IPS-18c (cell line): ENCODE measurements around the gene ZNF711.
"Not testable (repeated sequence)": the region's sequence is repeated elsewhere in the genome, so short reads cannot be mapped to it uniquely, and the experiment has no call there.

Source experiments
- H3K4me3 ChIP-seq: 2 replicates; pipeline ENCODE4 v1.7.0; 2013; ENCODE audit warnings: low read depth, mild to moderate bottlenecking, low read length, moderate library complexity; ENCODE audit not compliant: insufficient read depth
- H3K9me3 ChIP-seq: one replicate; pipeline ENCODE4 v1.6.1; 2013; ENCODE audit warnings: mild to moderate bottlenecking, low read length, moderate library complexity; ENCODE audit not compliant: control insufficient read depth, insufficient read depth

Gene ZNF711

GRCh38 chrX:85243761-85244449, at the start of gene ZNF711, which contains the start of gene SATL1:
Gene ZNF711, plus strand, starts transcription at chrX:85243991. Its CDS starts 3,582 bp downstream, at chrX:85247573.
Gene SATL1, minus strand, starts transcription at chrX:85243779. Its CDS starts 134,811 bp downstream, at chrX:85108968.
- peak within 1 kb of the TSS; percentile 76 for H3K4me3 ChIP-seq
- peaks cover 4% of the 10 kb centered on the region for H3K9me3 ChIP-seq

GRCh38 chrX:85196319-85196718, 47.5 kb upstream of the ZNF711 start:
- no peaks in the 10 kb centered on the region for H3K9me3 ChIP-seq
- no peak overlapping the region for H3K4me3 ChIP-seq

DNA sequence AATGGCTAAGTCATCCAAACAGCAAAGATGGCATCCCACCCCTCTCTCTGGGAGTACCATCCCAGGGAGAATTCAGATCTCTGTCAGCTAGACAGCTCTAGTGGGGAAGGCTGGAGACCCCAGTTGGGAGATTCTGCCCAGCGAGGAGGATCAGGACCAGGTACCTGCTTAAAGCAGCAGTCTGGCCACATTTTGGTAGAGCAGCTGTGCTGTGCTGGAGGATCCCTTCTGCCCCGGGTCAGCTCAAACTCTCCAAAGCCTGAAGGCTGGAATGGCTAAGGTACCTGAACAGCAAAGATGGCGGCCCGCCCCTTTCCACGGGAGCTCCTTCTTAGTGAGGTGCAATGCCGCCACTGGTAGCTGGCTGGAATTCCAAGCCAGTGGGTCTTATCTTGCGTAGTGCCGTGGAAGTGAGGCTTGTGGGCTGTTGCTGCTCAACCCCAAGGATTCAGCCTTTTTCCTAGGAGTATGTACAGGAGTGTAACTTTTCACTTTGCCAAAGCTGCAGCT, 40.3 kb upstream of the ZNF711 start:
- no peak overlapping the region for H3K4me3 ChIP-seq
- H3K9me3 ChIP-seq, result no peaks in the 10 kb centered on the region

DNA sequence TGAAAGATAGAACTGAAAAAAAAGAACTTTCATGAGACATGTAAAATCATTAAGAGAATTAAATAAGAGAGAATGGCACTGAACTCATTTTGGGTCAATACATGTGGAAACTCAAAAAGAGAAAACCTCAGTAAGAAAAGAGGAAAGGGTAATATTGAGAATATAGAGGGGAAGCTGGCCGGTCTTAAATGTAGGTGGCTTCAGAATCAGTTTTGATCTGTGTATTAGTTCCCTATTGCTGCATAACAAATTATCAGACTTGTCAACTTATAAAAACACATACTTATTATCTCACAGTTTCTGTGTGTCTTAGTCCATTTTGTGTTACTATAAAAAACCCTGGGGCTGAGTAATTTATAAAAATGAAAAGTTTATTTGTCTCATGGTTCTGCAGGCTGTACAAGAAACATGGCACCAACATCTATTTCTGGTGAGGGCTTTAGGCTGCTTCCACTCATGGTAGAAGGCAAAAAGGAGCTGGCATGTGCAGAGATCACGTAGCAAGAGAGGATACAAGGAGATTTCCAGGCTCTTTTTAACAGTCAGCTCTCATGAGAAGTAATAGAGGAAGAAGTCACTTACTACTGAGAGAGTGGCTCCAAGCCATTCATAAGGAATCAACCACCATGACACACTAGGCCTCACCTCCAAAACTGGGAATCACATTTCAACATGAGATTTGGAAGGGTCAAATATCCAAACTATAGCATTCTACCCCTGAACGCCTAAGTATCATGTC, 29.8 kb upstream of the ZNF711 start:
- H3K4me3 ChIP-seq, result no peak overlapping the region
- peaks cover 3% of the 10 kb centered on the region for H3K9me3 ChIP-seq

DNA sequence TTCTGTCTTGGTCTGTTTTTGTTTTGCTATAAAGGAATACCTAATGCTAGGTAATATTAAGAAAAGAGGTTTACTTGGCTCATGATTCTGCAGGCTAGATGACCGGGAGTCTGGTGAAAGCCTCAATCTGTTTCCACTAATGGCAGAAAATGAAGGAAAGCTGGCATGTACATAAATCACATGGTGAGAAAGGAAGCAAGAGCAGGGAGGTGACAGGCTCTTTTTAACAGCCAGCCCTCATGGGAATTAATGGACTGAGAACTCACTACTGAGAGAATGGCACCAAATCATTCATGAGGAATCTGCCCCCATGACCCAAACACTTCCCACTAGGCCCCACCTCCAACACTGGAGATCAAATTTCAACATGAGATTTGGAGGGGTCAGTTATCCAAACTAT, 27.8 kb upstream of the ZNF711 start:
- no peak overlapping the region for H3K4me3 ChIP-seq
- H3K9me3 ChIP-seq, result peaks cover 3% of the 10 kb centered on the region

GRCh38 chrX:85221361-85221760, 22.4 kb upstream of the ZNF711 start:
- H3K9me3 ChIP-seq, result no peaks in the 10 kb centered on the region
- no peak overlapping the region for H3K4me3 ChIP-seq

DNA sequence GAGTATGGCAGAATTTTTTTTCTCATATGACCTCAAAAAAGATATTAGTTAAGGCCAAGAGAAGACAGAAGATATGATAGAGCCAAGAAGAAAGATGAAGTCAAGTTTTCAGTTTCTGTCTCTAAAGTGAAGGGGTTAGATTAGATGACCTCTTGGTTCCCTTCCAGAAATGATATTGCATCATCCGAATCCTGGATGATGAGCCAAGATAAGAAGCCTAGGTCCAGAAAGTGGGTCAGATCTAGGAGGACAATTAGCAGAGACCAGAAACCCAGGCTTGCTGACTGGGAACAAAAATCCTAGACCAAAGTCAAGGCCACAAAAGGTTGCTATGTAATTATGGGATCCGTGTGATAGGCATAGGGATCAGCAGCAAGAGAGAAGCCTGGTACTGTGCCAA, 20.4 kb upstream of the ZNF711 start:
- no peaks in the 10 kb centered on the region for H3K9me3 ChIP-seq
- no peak overlapping the region for H3K4me3 ChIP-seq

- Histone ChIP-seq H3K4me3 (peak overlapping the region; percentile 76), H3K9me3 (peaks cover 4% of the 10 kb centered on the region)
Observed at GRCh38 chrX:85243155-85243554, 636 bp upstream of the ZNF711 start.

GRCh38 chrX:85244450-85245211, 840 bp downstream of the ZNF711 start:
- H3K4me3 ChIP-seq, result peak overlapping the region; percentile 76
- H3K9me3 ChIP-seq, result peaks cover 4% of the 10 kb centered on the region

DNA sequence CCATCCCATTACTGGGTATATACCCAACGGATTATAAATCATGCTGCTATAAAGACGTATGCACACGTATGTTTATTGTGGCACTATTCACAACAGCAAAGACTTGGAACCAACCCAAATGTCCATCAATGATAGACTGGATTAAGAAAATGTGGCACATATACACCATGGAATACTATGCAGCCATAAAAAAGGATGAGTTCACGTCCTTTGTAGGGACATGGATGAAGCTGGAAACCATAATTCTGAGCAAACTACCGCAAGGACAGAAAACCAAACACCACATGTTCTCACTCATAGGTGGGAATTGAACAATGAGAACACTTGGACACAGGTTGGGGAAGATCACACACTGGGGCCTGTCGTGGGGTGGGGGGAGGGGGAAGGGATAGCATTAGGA, 41.5 kb downstream of the ZNF711 start:
- H3K9me3 ChIP-seq, H3K4me3 ChIP-seq: not testable (repeated sequence)

DNA sequence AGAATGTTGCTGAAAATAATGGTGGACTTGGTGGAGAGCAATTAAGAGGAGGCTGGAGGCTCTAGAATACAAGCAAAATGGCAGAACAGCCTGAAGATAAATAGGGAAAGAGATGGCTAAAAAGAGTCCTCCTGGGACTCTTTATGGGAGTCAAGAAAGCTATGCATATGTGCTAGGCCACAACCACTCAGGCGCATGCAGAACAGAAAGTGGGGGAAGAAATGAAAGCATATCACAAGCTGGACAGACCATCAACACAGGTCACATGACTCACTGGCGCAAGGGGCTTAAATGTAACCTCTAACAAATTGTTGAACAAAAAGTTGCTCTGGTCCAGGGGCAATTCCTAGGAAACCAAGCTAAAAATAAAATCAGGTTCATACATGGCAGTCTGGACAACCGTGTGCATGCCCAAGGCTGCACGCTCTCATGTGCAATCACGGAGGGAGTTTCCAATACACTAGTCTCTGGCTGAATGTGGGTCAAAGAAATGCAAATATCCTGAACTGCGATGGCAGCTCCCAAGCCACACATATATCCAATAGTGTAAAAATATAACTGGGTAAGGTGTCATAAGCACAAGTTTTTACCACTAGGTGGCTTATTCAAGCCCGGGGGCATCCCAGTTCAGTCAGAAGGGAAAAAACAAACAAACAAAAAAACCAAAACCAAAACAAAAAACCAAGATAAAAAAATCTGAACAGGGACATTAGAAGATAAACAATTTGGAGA, 45.4 kb downstream of the ZNF711 start:
- no peak overlapping the region; the same call in 1 of the 2 replicates for H3K4me3 ChIP-seq
- peaks cover 2% of the 10 kb centered on the region for H3K9me3 ChIP-seq

DNA sequence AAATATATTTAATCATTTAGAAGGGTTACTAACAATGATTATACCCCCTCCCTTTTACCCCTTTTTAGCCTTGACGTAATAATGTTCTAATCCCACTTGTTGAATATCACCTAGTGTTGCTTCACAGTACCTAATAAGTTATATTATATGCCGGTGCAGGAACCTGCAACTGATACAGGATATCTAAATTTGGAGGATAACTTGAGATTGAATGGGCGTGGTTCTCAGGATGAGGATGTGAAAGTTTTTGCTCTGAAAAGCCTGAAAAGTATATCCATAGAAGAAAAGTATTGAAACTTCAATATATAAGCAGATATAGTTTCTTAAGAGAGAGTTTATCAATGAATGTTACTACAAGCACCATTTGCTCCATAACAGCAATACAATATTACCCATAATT, 59.8 kb downstream of the ZNF711 start:
- Histone ChIP-seq H3K4me3 (no peak overlapping the region), H3K9me3 (no peaks in the 10 kb centered on the region)

GRCh38 chrX:85309717-85310116, 65.9 kb downstream of the ZNF711 start:
- no peak overlapping the region for H3K4me3 ChIP-seq
- no peaks in the 10 kb centered on the region for H3K9me3 ChIP-seq

DNA sequence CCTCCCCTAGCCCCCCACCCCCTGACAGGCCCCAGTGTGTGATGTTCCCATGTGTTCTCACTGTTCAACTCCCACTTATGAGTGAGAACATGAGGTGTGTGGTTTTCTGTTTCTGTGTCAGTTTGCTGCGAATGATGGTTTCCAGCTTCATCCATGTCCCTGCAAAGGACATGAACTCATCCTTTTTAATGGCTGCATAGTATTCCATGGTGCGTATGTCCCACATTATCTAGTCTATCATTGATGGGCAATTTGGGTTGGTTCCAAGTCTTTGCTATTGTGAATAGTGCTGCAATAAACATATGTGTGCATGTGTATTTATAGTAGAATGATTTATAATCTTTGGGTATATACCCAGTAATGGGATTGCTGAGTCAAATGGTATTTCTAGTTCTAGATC, 67.6 kb downstream of the ZNF711 start:
- H3K4me3 ChIP-seq, H3K9me3 ChIP-seq: not testable (repeated sequence)
